Measurements from ENCODE around the gene PPP2R1B. TPM values are rescaled to one million over a fixed set of nuclear protein-coding genes. Genes with fewer than 3 reads are reported as not detected.

PPP2R1B gene
- total RNA-seq: 51.7 and 59.4 TPM in 2 replicates

GRCh38 chr11:111765984-111766833 lies at the start of gene PPP2R1B:
Gene PPP2R1B, minus strand, starts transcription at chr11:111766389. Its CDS starts 28 bp downstream, at chr11:111766361.

Other genes with a start within 250 kb of the PPP2R1B start
- 2.5 and 6.5 TPM in 2 replicates for gene LAYN, start 225.7 kb downstream of the PPP2R1B start, total RNA-seq
- gene SIK2, start 163.9 kb downstream of the PPP2R1B start, total RNA-seq: 9.0 and 10.4 TPM in 2 replicates
- gene ALG9, start 105.2 kb upstream of the PPP2R1B start, total RNA-seq: 35.2 and 38.5 TPM in 2 replicates
- 3.3 and 4.2 TPM in 2 replicates for gene FDXACB1, start 112.8 kb upstream of the PPP2R1B start, total RNA-seq
- gene CFAP68, start 113.2 kb upstream of the PPP2R1B start, total RNA-seq: 3.9 and 7.0 TPM in 2 replicates
- 0.29 and 1.1 TPM in 2 replicates for gene CRYAB, start 145.4 kb upstream of the PPP2R1B start, total RNA-seq
- not detected in 2 replicates for gene HSPB2, start 146.3 kb upstream of the PPP2R1B start, total RNA-seq
- 0.29 TPM in 1 of 2 replicates, not detected in the other for gene C11orf52, start 152.5 kb upstream of the PPP2R1B start, total RNA-seq
- 31.0 and 34.3 TPM in 2 replicates for gene DIXDC1, start 171.0 kb upstream of the PPP2R1B start, total RNA-seq

All from thoracic aorta endothelial cell (primary cell).